Measurements from ENCODE around the gene SPACA5B. TPM values are rescaled to one million over a fixed set of nuclear protein-coding genes. Genes with fewer than 3 reads are reported as not detected.
"Not testable (repeated sequence)": the region's sequence is repeated elsewhere in the genome, so short reads cannot be mapped to it uniquely, and the experiment has no call there.

SPACA5B gene
- polyA plus RNA-seq (2012; ENCODE audit: insufficient read length, low read depth) = not detected

- not testable (repeated sequence) for TF ChIP-seq TAF1 (IDR thresholded peaks at IDR 0.05; ENCODE audit: borderline replicate concordance, insufficient read depth, low read length); SIN3A (IDR thresholded peaks at IDR 0.05; ENCODE audit: borderline replicate concordance, insufficient read depth, low read length); FOXP2 (optimal IDR thresholded peaks at IDR 0.05; ENCODE audit: borderline replicate concordance, extremely low read depth, extremely low read length, insufficient read depth)
Measured at GRCh38 chrX:48130326-48130725, at the start of gene SPACA5B. TSS of gene SPACA5B (plus strand) at chrX:48130626. CDS start at chrX:48130688, 62 bp downstream.

- no peak for TF ChIP-seq TAF1 (IDR thresholded peaks at IDR 0.05; ENCODE audit: borderline replicate concordance, insufficient read depth, low read length)
Measured at GRCh38 chrX:48083212-48083611, 47.2 kb upstream of the SPACA5B start.

GRCh38 chrX:48083706-48084105, 46.7 kb upstream of the SPACA5B start:
- no peak for TF ChIP-seq SIN3A (IDR thresholded peaks at IDR 0.05; ENCODE audit: borderline replicate concordance, insufficient read depth, low read length)

GRCh38 chrX:48086082-48086481, 44.3 kb upstream of the SPACA5B start:
- TF ChIP-seq SIN3A (IDR thresholded peaks at IDR 0.05; ENCODE audit: borderline replicate concordance, insufficient read depth, low read length) = no peak
- no peak for TF ChIP-seq REST (IDR thresholded peaks at IDR 0.05; ENCODE audit: insufficient read depth in 1 of 2, low read depth in 2 of 2, low read length in 2 of 2)
- no peak for TF ChIP-seq TAF1 (IDR thresholded peaks at IDR 0.05; ENCODE audit: borderline replicate concordance, insufficient read depth, low read length)
- TF ChIP-seq FOXP2 (optimal IDR thresholded peaks at IDR 0.05; ENCODE audit: borderline replicate concordance, extremely low read depth, extremely low read length, insufficient read depth) = no peak
- no peak for TF ChIP-seq POLR2AphosphoS5 (IDR thresholded peaks at IDR 0.05; ENCODE audit: low read depth, low read length)

GRCh38 chrX:48090123-48090522, 40.3 kb upstream of the SPACA5B start:
- no peak for TF ChIP-seq POLR2AphosphoS5 (IDR thresholded peaks at IDR 0.05; ENCODE audit: low read depth, low read length)
- no peak for TF ChIP-seq FOXP2 (optimal IDR thresholded peaks at IDR 0.05; ENCODE audit: borderline replicate concordance, extremely low read depth, extremely low read length, insufficient read depth)
- no peak for TF ChIP-seq REST (IDR thresholded peaks at IDR 0.05; ENCODE audit: insufficient read depth in 1 of 2, low read depth in 2 of 2, low read length in 2 of 2)
- TF ChIP-seq SIN3A (IDR thresholded peaks at IDR 0.05; ENCODE audit: borderline replicate concordance, insufficient read depth, low read length) = no peak
- TF ChIP-seq TAF1 (IDR thresholded peaks at IDR 0.05; ENCODE audit: borderline replicate concordance, insufficient read depth, low read length) = no peak

GRCh38 chrX:48101443-48101842, 29.0 kb upstream of the SPACA5B start:
- TF ChIP-seq SIN3A (IDR thresholded peaks at IDR 0.05; ENCODE audit: borderline replicate concordance, insufficient read depth, low read length) (no peak), FOXP2 (optimal IDR thresholded peaks at IDR 0.05; ENCODE audit: borderline replicate concordance, extremely low read depth, extremely low read length, insufficient read depth) (no peak), TAF1 (IDR thresholded peaks at IDR 0.05; ENCODE audit: borderline replicate concordance, insufficient read depth, low read length) (no peak), POLR2AphosphoS5 (IDR thresholded peaks at IDR 0.05; ENCODE audit: low read depth, low read length) (no peak), REST (IDR thresholded peaks at IDR 0.05; ENCODE audit: insufficient read depth in 1 of 2, low read depth in 2 of 2, low read length in 2 of 2) (no peak)

- no peak for TF ChIP-seq REST (IDR thresholded peaks at IDR 0.05; ENCODE audit: insufficient read depth in 1 of 2, low read depth in 2 of 2, low read length in 2 of 2)
- no peak for TF ChIP-seq FOXP2 (optimal IDR thresholded peaks at IDR 0.05; ENCODE audit: borderline replicate concordance, extremely low read depth, extremely low read length, insufficient read depth)
- TF ChIP-seq POLR2AphosphoS5 (IDR thresholded peaks at IDR 0.05; ENCODE audit: low read depth, low read length) = no peak
- no peak for TF ChIP-seq SIN3A (IDR thresholded peaks at IDR 0.05; ENCODE audit: borderline replicate concordance, insufficient read depth, low read length)
- TF ChIP-seq TAF1 (IDR thresholded peaks at IDR 0.05; ENCODE audit: borderline replicate concordance, insufficient read depth, low read length) = no peak
Measured at GRCh38 chrX:48102874-48103374, 27.5 kb upstream of the SPACA5B start.

All from PFSK-1 (cell line).